ENCODE results near the gene SLAIN2.
A peak's percentile ranks its signal among the peaks of the same experiment; 100 is the strongest.
"Not testable (repeated sequence)": the region's sequence is repeated elsewhere in the genome, so short reads cannot be mapped to it uniquely, and the experiment has no call there.

The SLAIN2 gene

GRCh38 chr4:48340965-48341775 lies at the start of gene SLAIN2:
Gene SLAIN2 (plus strand): TSS chr4:48341529. CDS start chr4:48341740, 211 bp downstream.
- peak; percentile 97 for DNase-seq (ENCODE audit: low read depth)

- not testable (repeated sequence) for DNase-seq (ENCODE audit: low read depth)
Observed at GRCh38 chr4:48292218-48292790, 49.0 kb upstream of the SLAIN2 start.

DNA sequence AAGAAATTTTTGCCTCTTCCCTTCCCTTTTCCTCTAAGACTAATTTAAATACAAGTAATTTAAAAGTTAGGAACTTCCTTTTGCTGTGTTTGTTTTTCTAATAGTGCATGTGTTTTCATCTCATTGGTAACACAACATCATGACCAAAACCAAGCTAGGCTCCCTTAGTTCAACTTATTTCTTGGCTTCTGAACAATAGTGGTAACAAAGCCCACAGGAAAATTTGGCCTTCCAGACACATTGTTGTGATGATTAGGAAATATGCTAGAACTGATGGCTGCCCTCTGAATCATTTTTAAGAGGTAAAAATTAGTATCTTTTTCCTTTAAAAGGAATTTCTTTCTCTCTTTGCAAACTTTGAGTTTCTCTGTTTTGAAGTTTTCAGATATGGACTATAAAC lies 46.2 kb upstream of the SLAIN2 start:
- no peak for DNase-seq (ENCODE audit: low read depth)

GRCh38 chr4:48296365-48296764 lies 45.0 kb upstream of the SLAIN2 start:
- no peak for DNase-seq (ENCODE audit: low read depth)

- DNase-seq (ENCODE audit: low read depth) = no peak
Observed at GRCh38 chr4:48297256-48297846, 44.0 kb upstream of the SLAIN2 start.

DNA sequence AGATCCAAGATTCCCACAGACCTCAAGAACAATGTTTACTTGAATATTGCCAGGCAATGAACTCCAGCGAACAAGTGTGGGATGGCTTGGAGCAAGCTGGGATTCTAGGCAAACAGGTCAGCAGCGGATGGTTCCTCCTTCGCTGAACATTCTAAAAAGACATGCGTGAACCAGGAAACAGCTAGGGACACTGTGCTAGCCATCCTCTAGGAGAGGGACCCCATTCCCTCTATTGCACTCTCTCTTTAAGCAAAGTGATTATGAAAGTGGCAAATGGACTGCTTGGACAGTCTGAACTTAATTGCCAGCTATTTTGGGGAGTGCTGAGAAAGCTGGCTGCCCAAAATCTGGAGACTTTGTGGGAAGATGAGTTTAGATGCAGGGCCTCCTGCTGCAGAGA lies 41.8 kb upstream of the SLAIN2 start:
- no peak for DNase-seq (ENCODE audit: low read depth)

GRCh38 chr4:48300004-48300403 lies 41.3 kb upstream of the SLAIN2 start:
- peak; percentile 45 for DNase-seq (ENCODE audit: low read depth)

DNA sequence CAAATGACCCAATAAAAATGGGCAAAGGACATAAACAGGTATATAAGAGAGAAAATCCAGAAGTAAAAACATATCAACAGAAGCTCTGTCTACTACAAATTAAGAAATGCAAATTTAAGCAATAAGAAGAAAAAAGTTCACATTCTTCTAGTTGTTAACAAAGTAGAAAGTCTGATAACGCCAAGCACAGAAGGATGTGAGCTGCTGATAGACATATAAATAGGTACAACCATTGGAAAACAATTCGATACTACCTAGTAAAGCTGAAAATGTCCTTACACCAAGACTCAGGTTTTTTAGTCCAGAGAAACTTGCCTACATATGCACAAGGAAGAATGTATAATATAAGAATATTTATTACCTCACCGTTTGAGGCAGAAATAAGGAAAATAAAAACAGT lies 35.8 kb upstream of the SLAIN2 start:
- no peak for DNase-seq (ENCODE audit: low read depth)

- DNase-seq (ENCODE audit: low read depth) = no peak
Observed at GRCh38 chr4:48307528-48307927, 33.8 kb upstream of the SLAIN2 start.

GRCh38 chr4:48308901-48309300 lies 32.4 kb upstream of the SLAIN2 start:
- no peak for DNase-seq (ENCODE audit: low read depth)

DNA sequence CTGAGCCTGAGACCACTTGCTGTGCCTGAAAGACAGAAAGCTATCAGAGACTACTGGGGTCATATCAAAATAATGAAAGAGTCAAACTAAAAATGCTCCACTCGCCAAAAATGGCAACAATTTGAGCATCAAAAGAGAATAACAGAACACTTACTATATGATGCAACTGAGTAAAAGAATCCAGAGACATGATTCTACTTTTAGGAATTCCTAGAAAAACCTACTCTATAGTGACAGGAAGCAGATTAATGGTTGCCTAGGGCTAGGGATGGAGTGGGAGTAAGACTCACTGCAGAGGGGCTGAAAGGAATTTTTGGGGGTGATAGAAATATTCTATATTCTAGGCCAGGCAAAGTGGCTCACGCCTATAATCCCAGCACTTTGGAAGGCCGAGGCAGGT lies 29.4 kb upstream of the SLAIN2 start:
- DNase-seq (ENCODE audit: low read depth) = peak; percentile 70

GRCh38 chr4:48314746-48315145 lies 26.6 kb upstream of the SLAIN2 start:
- not testable (repeated sequence) for DNase-seq (ENCODE audit: low read depth)

- DNase-seq (ENCODE audit: low read depth) = peak; percentile 79
Observed at GRCh38 chr4:48315728-48316630, 25.4 kb upstream of the SLAIN2 start.

- DNase-seq (ENCODE audit: low read depth) = no peak
Observed at GRCh38 chr4:48321312-48321711, 20.0 kb upstream of the SLAIN2 start.

DNA sequence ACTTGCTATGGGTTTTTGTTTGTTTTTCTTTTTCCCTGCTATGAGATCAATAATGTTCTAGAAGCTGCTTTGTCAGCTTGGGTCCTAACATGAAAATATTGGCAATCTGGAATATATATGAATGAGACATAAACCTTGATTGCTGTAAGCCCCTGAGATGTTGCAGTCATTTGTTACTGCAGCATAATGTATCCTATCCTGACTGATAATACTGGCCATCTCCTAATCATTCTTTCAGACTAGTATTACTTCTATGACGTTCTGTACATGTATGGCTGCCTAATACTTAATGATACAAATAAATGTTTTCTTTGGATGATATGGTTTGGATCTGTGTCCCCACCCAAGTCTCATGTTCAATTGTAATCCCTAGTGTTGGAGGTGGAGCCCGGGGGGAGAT lies 19.3 kb upstream of the SLAIN2 start:
- DNase-seq (ENCODE audit: low read depth) = no peak

GRCh38 chr4:48324281-48324680 lies 17.0 kb upstream of the SLAIN2 start:
- no peak for DNase-seq (ENCODE audit: low read depth)

- peak; percentile 25 for DNase-seq (ENCODE audit: low read depth)
Observed at GRCh38 chr4:48329193-48329592, 12.1 kb upstream of the SLAIN2 start.

- peak; percentile 91 for DNase-seq (ENCODE audit: low read depth)
Observed at GRCh38 chr4:48329976-48330375, 11.4 kb upstream of the SLAIN2 start.

- DNase-seq (ENCODE audit: low read depth) = peak; percentile 96
Observed at GRCh38 chr4:48331577-48332330, 9.6 kb upstream of the SLAIN2 start.

DNA sequence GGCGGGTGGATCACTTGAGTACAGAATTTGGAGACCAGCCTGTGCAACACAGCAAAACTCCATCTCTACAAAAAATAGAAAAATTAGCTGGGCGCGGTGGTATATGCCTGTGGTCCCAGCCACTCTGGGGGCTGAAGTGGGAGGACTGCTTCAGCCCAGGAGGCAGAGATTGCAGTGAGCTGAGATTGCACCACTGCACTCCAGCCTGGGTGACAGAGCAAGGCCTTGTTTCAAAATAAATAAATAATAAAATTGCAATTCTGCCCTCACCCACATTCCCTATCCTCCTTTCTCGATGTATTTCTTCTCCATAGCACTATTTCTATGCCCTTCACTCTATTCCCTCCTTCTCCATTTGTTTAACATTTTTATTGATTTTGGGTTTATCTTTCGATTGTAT lies 8.7 kb upstream of the SLAIN2 start:
- no peak for DNase-seq (ENCODE audit: low read depth)

DNA sequence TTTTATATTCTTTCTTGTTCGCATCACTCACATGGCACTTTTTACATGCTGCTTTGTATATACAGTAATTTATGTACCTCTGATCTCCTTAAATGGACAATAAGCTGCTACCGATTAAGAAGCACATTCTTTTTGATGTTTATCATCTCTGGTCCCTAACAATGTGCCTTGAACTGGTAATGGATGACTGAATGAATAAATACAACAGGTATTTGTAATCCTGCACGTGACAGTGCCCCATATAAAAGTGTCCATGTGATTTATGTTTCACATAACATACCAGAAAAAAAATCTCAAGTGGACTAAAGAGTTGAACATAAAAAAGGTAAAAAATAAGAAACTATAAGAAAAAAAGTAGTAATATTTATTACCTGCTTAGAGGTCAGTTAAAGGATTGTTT lies 7.7 kb upstream of the SLAIN2 start:
- peak; percentile 80 for DNase-seq (ENCODE audit: low read depth)

- DNase-seq (ENCODE audit: low read depth) = no peak
Observed at GRCh38 chr4:48334236-48334635, 7.1 kb upstream of the SLAIN2 start.
